K562 (cell line): ENCODE results near the gene KLHL22. TPM values are rescaled to one million over a fixed set of nuclear protein-coding genes. Genes with fewer than 3 reads are reported as not detected.

ENCODE experiments used
- C11orf30 ChIP-seq: fragments of 450-650 bp; IDR thresholded peaks from 2 replicates; pipeline ENCODE4 v1.6.1; 2016; ENCODE audit warnings: low read depth, mild to moderate bottlenecking
- CBX8 ChIP-seq: fragments of 200-600 bp; sonication (generic); IDR thresholded peaks from 2 replicates; pipeline ENCODE4 v1.6.1; 2012; ENCODE audit warnings: borderline replicate concordance, mixed run types, low read depth, mild to moderate bottlenecking, moderate library complexity, mixed read lengths, low read length, control low read depth, inconsistent platforms; ENCODE audit not compliant: poor library complexity, severe bottlenecking; ENCODE audit errors: extremely low read depth
- ELF4 ChIP-seq: fragments of 450-650 bp; formaldehyde crosslinking; IDR thresholded peaks from 2 replicates; pipeline ENCODE4 v1.4.0; 2022; ENCODE audit warnings: missing genetic modification characterization
- GATAD2A ChIP-seq: fragments of 450-650 bp; IDR thresholded peaks from 2 replicates; pipeline ENCODE4 v1.6.1; 2017
- GATAD2B ChIP-seq: fragments of 450-650 bp; IDR thresholded peaks from 2 replicates; pipeline ENCODE4 v1.6.1; 2017; ENCODE audit warnings: mild to moderate bottlenecking, borderline replicate concordance
- HES1 ChIP-seq: fragments of 450-650 bp; IDR thresholded peaks from 2 replicates; pipeline ENCODE4 v1.6.1; 2016; ENCODE audit warnings: low read depth, mild to moderate bottlenecking, moderate library complexity
- IRF1 ChIP-seq: sonication (generic); formaldehyde crosslinking; IDR thresholded peaks from 2 replicates; pipeline ENCODE4 v1.8.0; 2022; ENCODE audit warnings: missing genetic modification reagents, mild to moderate bottlenecking, borderline replicate concordance
- MCM2 ChIP-seq: fragments of 450-650 bp; IDR thresholded peaks from 2 replicates; pipeline ENCODE4 v1.6.1; 2017; ENCODE audit warnings: low read depth, mild to moderate bottlenecking
- MEF2D ChIP-seq: conservative IDR thresholded peaks from 2 replicates; pipeline ENCODE4 v1.6.1; 2016; ENCODE audit warnings: low read depth, missing genetic modification characterization, missing compliant biosample characterization
- NFE2 ChIP-seq: IDR thresholded peaks from 2 replicates; pipeline ENCODE4 v1.6.1; 2014; ENCODE audit warnings: antibody characterized with exemption, low read depth
- NFXL1 ChIP-seq: fragments of 450-650 bp; formaldehyde crosslinking; IDR thresholded peaks from 2 replicates; pipeline ENCODE4 v1.4.0; 2021; ENCODE audit warnings: mild to moderate bottlenecking
- SETDB1 ChIP-seq: IDR thresholded peaks from one replicate; pipeline ENCODE4 v1.6.1; 2012; ENCODE audit warnings: low read length, control low read depth, inconsistent platforms
- TAF7 ChIP-seq: fragments of 450-650 bp; IDR thresholded peaks from 2 replicates; pipeline ENCODE4 v1.6.1; 2016; ENCODE audit warnings: missing genetic modification characterization, missing compliant biosample characterization
- TBL1XR1 ChIP-seq, 2 experiments: IDR thresholded peaks; 2 replicates each; pipeline ENCODE4 v1.6.1; 2012; ENCODE audit warnings: improper control_type of control experiment in 2 of 2, low read length in 2 of 2, mild to moderate bottlenecking in 1 of 2
- TSC22D4 ChIP-seq: fragments of 450-650 bp; IDR thresholded peaks from 2 replicates; pipeline ENCODE4 v1.6.1; 2016; ENCODE audit warnings: missing genetic modification characterization, missing biosample characterization, control low read depth
- XRCC4 ChIP-seq: IDR thresholded peaks from one replicate; pipeline ENCODE4 v1.6.1; 2011; ENCODE audit not compliant: insufficient read depth, insufficient read length; ENCODE audit errors: extremely low read depth
- ZBTB1 ChIP-seq: sonication (generic); formaldehyde crosslinking; IDR thresholded peaks from 2 replicates; pipeline ENCODE4 v1.8.1; 2023; ENCODE audit warnings: missing genetic modification reagents, low read depth, mild to moderate bottlenecking, borderline replicate concordance
- ZBTB17 ChIP-seq: fragments of 450-650 bp; formaldehyde crosslinking; IDR thresholded peaks from 2 replicates; pipeline ENCODE4 v1.4.0; 2020; ENCODE audit warnings: mild to moderate bottlenecking
- ZNF699 ChIP-seq: fragments of 250-450 bp; sonication (Bioruptor Pico); IDR thresholded peaks from 2 replicates; pipeline ENCODE4 v1.8.0; 2021; ENCODE audit warnings: mild to moderate bottlenecking, moderate library complexity; ENCODE audit not compliant: insufficient replicate concordance
- ZNF75A ChIP-seq: fragments of 450-650 bp; formaldehyde crosslinking; IDR thresholded peaks from 2 replicates; pipeline ENCODE4 v1.4.0; 2020; ENCODE audit warnings: mild to moderate bottlenecking
- polyA plus RNA-seq, 8 experiments: library from polyadenylated mRNA; depleted of rRNA in 4 of 8; stranded (reverse) in 5 of 8; unstranded in 3 of 8; fragments of >200 nt; fragmentation: Nextera tagmentation in 2 of 8; fragmentation: Illumina TruSeq in 1 of 8; extraction: Ambion mirVana in 2 of 8; extraction: Trizol in 1 of 8; gene quantifications; 2 replicates each; pipeline versions ENCODE4 v1.2.1 to v1.2.3, GENCODE V29; 2011 to 2014; ENCODE audit warnings: inconsistent platforms in 1 of 8, missing spikeins in 1 of 8
- total RNA-seq, 7 experiments: library from RNA; depleted of rRNA in 6 of 7; stranded (reverse); fragments of >200 nt in 6 of 7; fragmentation: Illumina TruSeq in 2 of 7; extraction: Trizol in 2 of 7; gene quantifications; 2 replicates each; pipeline versions ENCODE4 v1.2.1 to v1.2.3, GENCODE V29; 2011 to 2021; ENCODE audit warnings: low replicate concordance in 1 of 7
- TF ChIP-seq, protein P1 (sequence below): fragments of 450-650 bp; IDR thresholded peaks from 2 replicates; pipeline ENCODE4 v1.6.1; 2016; ENCODE audit warnings: antibody characterized with exemption

KLHL22 gene
- total and polyA plus RNA-seq, 9 of the 15 experiments (the other 6 are each of a cell fraction or from before 2014, with no cell fraction given), result 1.3 to 25.6 (median 15.2) TPM

DNA sequence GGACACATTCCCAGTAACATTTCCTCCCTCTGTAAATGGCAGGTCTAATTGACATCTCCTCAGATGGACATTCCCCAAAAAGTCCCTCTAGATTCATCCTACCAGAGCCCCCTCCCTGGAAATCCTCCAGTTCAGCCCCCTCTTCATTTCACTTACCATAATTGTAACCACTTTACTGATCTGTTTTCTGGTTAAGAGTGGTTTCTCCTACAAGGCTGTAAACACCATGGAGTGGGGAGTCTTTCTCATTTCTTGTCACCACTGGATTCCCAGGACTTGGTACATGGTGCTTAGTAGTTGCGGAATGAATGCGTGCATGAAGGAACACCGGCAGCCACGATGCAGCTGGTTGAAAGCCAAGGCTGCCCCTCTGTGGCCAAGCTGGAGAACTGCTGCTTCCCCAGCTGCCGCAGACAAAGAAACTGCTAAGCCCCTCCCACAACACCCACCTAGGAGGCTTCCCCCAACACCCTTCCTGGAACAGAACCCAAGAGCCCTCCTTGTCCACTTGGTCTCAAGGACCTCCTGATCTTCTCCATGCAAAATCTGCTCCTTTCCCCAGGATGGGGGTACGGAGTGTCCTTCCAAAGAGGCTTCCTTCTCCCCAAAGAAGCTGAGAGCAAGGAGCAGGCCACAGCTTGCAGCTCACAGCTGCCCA lies 39.4 kb downstream of the KLHL22 start (continued):
- TF ChIP-seq HES1 (no peak), NFE2 (0 out of 2 replicates have a peak, but pooled peaks have one; percentile 39), MEF2D (tag) (no peak), XRCC4 (no peak), SETDB1 (peak; percentile 41), CBX8 (no peak), ZNF75A (CRISPR knock-in tag) (0 out of 2 replicates have a peak, but pooled peaks have one; percentile 18), GATAD2B (no peak), GATAD2A (no peak; the same call in none of the 2 replicates), ZNF699 (CRISPR knock-in tag) (no peak), ZBTB1 (CRISPR knock-in tag) (peak; percentile 78; the same call in 1 of the 2 replicates), NFXL1 (CRISPR knock-in tag) (no peak), TAF7 (tag) (no peak), C11orf30 (no peak), IRF1 (CRISPR knock-in tag) (no peak), TBL1XR1 (IDR thresholded peaks at IDR 0.05; ENCODE audit: low read length in 2 of 2) (peak; percentile 72 to 73; a peak in 3 of 4 replicates), ZBTB17 (no peak; the same call in 1 of the 2 replicates), MCM2 (no peak), ELF4 (CRISPR knock-in tag) (peak; percentile 90), TSC22D4 (tag) (no peak)
- TF ChIP-seq, protein P1, sequence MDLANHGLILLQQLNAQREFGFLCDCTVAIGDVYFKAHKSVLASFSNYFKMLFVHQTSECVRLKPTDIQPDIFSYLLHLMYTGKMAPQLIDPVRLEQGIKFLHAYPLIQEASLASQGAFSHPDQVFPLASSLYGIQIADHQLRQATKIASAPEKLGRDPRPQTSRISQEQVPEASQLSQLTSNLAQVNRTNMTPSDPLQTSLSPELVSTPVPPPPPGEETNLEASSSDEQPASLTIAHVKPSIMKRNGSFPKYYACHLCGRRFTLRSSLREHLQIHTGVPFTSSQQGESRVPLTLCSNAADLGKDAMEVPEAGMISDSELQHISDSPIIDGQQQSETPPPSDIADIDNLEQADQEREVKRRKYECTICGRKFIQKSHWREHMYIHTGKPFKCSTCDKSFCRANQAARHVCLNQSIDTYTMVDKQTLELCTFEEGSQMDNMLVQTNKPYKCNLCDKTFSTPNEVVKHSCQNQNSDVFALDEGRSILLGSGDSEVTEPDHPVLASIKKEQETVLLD, result peak; percentile 54; the same call in 1 of the 2 replicates
